GM18520 (cell line): ENCODE measurements around the gene GSTO1.
"Not testable (repeated sequence)": the region's sequence is repeated elsewhere in the genome, so short reads cannot be mapped to it uniquely, and the experiment has no call there.

ENCODE experiments used
- ATAC-seq: cut with Tn5 transposase; IDR thresholded peaks from one replicate; pipeline ENCODE4 v1.9.1; 2021; ENCODE audit not compliant: unreplicated experiment

The GSTO1 gene

GRCh38 chr10:104254493-104255310 lies at the start of gene GSTO1:
Gene GSTO1, plus strand, starts transcription at chr10:104254892. Its CDS starts 37 bp downstream, at chr10:104254929.
- ATAC-seq, result peak; percentile 43

- no peak for ATAC-seq
Observed at GRCh38 chr10:104208730-104209129, 46.0 kb upstream of the GSTO1 start.

GRCh38 chr10:104209575-104210198 lies 45.0 kb upstream of the GSTO1 start:
- ATAC-seq, result no peak

DNA sequence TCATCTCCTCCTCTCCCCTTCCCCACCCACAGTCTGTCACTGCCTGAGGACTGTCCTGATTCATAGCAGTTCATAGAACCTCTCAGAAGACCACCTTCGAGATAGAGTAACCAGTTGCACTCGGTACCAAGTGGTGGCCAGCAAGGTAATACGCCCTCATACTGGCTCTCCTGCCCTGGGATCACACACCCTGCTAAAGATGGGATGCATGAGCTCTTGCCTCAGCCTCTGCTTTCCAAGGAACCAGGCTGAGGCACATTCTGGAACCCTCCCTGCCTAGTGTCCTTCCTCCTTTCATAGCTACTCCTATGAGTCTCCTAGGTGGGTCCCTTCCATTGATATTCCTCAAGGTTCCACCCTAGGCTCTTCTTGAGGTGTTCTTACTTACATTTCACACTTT lies 38.1 kb upstream of the GSTO1 start:
- no peak for ATAC-seq

DNA sequence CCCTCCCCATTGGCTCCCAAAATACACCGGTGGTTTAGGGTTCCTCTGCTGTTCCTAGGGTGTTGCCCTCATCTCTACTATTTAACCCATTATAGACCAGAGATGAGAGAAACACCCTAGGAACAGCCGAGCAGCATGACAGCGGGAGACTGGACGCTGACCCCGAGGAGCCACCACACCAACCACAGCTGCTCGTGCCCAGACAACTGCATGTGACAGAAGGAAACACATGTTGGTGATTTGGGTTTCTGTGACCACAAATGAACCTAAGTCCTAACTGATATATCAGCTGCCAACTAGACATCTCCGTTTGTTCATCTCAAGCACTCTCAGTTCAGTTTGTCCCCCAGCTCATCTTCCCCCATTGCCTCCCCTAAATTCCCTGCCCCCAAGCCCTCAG lies 35.9 kb upstream of the GSTO1 start:
- no peak for ATAC-seq

DNA sequence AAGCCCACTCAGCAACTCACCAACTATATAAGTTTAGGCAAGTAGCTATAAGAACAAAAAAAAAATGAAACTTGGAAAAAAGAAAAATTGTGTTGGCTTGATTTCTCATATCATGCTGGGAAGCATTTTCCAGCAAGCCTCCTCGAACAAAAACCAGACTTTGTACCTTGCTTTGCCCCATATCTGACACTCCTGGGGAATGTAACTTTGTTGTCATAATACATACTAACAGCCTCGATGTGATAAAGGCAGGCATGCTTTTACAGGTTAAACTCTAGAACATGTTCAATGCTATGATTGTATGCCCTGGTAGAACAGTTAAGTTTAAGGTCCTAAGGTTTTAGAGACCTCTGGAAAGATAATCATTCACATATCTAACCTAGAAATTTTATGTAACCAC lies 34.2 kb upstream of the GSTO1 start:
- ATAC-seq, result no peak

DNA sequence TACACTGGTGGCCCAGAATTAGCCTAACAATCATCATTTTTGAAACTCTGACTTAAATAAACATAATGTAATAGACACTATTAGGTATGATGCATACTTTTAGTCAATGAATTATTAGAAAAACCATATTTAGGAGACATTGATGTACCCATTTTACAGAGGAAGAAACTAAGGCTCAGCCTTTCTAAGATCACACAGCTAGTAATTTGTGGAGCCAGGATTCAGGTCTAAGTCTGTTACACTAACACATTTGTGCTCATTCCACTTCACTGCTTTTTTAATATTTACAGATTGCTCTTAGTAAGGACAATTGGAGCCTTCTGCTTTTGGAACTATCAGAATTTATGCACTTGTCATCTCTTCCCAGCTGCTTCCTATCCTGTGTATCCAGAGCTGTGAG lies 31.4 kb upstream of the GSTO1 start:
- no peak for ATAC-seq

DNA sequence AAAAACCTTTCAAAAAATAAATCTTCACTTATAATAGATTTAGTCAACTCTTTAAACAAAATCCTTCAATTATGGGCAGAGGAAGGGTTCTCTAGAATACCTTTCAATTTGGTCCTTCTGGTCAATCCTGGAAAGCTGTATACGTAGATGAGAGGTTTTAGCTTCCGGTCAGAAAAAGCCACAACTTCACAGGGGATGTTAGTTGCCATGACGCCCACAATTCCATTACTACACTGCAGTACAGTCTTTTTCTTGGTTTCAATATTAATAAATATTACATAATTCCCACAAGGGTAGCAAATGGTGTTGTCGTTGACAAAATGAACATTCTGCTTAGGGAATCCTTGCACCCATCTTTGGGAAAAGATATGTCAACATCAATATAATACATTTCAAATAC lies 24.2 kb upstream of the GSTO1 start:
- no peak for ATAC-seq

DNA sequence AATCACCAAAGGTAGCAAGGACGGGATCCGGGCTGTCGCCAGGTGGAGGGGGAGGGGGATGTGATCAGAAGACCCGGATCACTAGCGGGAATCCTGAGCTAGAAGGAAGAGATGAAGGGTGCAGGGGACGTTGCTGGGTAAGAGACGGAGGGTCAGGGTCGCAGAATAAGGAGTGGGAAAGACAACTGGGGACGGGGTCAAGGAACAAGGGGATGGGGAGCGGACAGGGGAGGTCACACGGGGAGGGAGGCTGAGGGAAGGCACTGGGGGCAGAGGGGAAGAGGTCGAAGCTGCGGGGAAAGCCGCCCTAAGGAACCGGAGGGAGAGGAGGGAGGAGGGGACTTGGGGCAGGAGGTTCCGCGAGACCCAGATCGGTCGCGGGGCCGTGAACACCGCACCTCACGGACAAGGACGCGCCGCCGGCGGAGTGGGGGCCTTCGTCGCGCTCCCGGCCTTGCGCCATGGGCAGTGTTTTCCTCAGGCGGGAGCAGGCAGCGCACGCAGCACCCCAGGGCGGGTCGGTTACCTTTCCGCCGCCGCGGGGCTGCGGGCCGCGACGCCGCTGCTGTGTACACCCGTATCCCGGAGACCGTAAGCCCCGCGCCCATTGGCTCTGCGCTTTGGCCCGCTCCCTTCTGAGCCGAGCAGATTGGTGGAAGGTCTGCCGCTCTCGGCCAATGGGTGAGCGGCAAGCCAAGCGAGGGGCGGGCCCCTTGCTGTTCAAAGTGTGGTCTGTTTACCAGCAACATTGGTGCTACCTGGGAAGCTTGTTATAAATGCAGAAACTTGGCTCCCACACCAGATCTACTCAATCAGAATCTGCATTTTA lies 22.7 kb upstream of the GSTO1 start, which contains the start of gene CFAP43:
TSS of gene CFAP43 (minus strand) at position 581 of the 829 bp plus-strand sequence. CDS start at position 463, 118 bp downstream.
- ATAC-seq, result peak; percentile 100

GRCh38 chr10:104232613-104233102 lies 22.0 kb upstream of the GSTO1 start:
- no peak for ATAC-seq

GRCh38 chr10:104233817-104234216 lies 20.9 kb upstream of the GSTO1 start:
- no peak for ATAC-seq

GRCh38 chr10:104234934-104235333 lies 19.8 kb upstream of the GSTO1 start:
- ATAC-seq, result no peak

- no peak for ATAC-seq
Observed at GRCh38 chr10:104235801-104236200, 18.9 kb upstream of the GSTO1 start.

DNA sequence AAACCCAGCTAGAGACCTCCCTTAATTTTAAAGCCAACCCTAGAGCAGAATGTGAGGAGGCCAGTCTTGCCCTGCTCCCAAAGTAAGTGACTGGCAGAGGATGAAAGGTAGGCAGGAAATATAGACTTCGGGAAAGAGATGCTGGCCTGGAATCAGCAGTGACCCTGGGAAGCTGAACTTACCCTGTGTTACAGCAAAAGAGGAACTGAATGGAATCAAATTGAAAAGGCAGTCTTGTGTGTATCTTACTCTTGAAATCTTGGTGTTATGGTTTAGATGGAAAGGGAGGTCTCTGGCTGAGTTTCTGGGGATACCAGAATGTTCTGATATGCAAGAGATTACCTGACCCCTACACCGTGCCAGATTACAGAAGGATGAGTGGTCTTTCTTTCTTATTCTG lies 14.6 kb upstream of the GSTO1 start:
- no peak for ATAC-seq

DNA sequence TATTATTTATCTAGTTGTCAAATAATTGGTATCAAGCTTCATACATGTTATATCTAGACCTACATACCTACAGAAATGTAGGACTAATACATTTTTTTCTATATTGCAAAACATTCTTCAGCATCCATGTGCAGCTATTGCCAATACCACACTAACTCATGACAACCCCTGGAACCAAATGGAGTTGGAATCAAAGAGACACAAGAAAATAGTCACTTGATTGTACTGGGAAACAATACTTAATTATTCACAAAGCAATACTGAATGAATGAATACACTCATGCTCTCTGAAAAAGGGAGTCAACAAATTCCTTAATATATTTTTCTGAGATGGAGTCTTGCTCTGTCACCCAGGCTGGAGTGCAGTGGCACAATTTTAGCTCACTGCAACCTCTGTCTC lies 12.1 kb upstream of the GSTO1 start:
- ATAC-seq, result no peak

GRCh38 chr10:104243009-104243408 lies 11.7 kb upstream of the GSTO1 start:
- ATAC-seq, result not testable (repeated sequence)

DNA sequence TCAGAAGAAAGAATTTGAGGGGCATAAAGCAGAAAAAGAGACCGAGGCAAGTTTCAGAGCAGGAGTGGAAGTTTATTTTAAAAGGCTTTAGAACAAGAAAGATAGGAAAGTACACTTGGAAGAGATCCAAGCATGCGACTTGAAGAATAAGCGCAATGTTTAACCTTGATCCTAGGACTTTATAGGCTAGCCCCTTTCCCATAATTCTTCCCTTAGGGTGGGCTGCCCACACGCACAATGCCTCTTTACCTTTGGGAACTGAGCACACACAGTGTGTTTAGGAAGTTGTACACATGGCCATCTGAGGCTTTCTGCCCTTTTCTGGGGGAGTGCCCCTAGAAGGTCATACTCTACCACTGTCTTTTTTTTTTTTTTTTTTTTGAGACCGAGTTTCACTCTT lies 11.2 kb upstream of the GSTO1 start:
- ATAC-seq, result no peak

DNA sequence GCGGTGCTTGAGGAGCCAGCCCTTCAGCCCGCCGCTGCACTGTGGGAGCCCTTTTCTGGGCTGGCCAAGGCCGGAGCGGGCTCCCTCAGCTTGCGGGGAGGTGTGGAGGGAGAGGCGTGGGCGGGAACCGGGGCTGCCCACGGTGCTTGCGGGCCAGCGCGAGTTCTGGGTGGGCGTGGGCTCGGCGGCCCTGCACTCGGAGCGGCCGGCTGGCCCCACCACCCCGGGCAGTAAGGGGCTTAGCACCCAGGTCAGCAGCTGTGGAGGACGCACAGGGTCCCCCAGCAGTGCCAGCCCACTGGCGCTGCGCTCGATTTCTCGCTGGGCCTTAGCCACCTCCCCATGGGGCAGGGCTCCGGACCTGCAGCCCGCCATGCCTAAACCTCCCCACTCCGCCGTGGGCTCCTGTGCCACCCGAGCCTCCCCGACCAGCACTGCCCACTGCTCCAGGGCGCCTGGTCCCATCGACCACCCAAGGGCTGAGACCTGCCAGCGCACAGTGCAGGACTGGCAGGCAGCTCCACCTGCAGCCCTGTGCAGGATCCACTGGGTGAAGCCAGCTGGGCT lies 9.5 kb upstream of the GSTO1 start:
- no peak for ATAC-seq

DNA sequence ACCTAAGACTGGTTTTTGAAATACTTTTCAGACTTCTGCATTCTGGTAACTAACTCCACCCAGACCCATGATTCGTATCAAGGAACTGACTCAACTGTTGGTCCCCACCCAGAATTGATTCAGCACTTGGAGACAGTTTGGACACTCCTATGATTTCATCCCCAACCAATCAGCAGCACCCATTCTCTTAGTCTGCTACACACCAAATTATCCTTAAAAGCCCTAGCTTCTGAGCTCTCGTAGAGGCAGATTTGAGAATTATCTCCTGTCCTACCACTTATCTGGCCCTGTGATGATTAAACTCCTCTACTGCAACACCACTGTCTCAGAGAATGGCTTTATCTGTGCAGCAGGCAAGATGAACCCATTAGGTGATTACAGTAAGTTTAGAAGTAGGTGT lies 7.7 kb upstream of the GSTO1 start:
- ATAC-seq, result no peak

GRCh38 chr10:104247513-104248146 lies 7.1 kb upstream of the GSTO1 start:
- no peak for ATAC-seq

GRCh38 chr10:104248931-104249330 lies 5.8 kb upstream of the GSTO1 start:
- ATAC-seq, result not testable (repeated sequence)
